Uterus (tissue), 2 donors: ENCODE results near the gene ZNF710.

ENCODE experiments used
- POLR2A ChIP-seq, 2 donors: fragments of 450-650 bp; IDR thresholded peaks; one replicate each; pipeline ENCODE4 v1.6.1; 2016; ENCODE audit warnings: antibody characterized with exemption in 2 of 2, mild to moderate bottlenecking in 1 of 2, moderate library complexity in 1 of 2
- TF ChIP-seq, protein P1 (sequence below), 4 experiments: fragments of 200-600 bp in 2 of 4; fragments of 450-650 bp in 2 of 4; sonication (generic) in 2 of 4; IDR thresholded peaks; one replicate each; pipeline ENCODE4 v1.5.1; 2016 to 2019; ENCODE audit warnings: antibody characterized with exemption in 4 of 4, mild to moderate bottlenecking in 2 of 4, moderate library complexity in 1 of 4

DNA sequence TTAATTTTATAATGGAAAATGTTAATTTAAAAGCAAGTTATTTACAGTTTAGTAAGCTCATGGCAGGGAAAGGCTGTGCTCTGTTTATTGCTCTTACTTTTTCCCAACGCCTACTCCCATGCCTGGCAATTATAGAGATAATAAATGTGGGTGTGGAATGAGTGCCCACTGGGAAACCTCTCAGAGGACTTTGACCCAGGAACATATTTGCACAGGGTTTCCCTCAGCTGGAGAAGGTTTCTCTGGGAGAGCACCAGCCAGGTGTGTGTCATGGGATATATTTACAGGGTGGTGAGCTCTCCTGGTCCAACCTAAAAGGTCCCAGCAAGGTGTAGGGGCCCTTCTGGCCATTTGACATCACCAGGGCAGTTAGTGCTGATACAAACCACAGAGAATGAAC is 27.9 kb downstream of the ZNF710 start:
- TF ChIP-seq POLR2A (IDR thresholded peaks at IDR 0.05) = no peak
- TF ChIP-seq, protein P1, sequence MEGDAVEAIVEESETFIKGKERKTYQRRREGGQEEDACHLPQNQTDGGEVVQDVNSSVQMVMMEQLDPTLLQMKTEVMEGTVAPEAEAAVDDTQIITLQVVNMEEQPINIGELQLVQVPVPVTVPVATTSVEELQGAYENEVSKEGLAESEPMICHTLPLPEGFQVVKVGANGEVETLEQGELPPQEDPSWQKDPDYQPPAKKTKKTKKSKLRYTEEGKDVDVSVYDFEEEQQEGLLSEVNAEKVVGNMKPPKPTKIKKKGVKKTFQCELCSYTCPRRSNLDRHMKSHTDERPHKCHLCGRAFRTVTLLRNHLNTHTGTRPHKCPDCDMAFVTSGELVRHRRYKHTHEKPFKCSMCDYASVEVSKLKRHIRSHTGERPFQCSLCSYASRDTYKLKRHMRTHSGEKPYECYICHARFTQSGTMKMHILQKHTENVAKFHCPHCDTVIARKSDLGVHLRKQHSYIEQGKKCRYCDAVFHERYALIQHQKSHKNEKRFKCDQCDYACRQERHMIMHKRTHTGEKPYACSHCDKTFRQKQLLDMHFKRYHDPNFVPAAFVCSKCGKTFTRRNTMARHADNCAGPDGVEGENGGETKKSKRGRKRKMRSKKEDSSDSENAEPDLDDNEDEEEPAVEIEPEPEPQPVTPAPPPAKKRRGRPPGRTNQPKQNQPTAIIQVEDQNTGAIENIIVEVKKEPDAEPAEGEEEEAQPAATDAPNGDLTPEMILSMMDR (IDR thresholded peaks at IDR 0.05) = no peak
